ENCODE results near the gene ZNF799.
"Not testable (repeated sequence)": the region's sequence is repeated elsewhere in the genome, so short reads cannot be mapped to it uniquely, and the experiment has no call there.

Gene ZNF799

GRCh38 chr19:12364391-12365235 is 36.5 kb downstream of the ZNF799 start:
- peak; percentile 10 for DNase-seq (ENCODE audit: low spot score)
- no peak for FAIRE-seq

- not testable (repeated sequence) for DNase-seq (ENCODE audit: low spot score); FAIRE-seq
These were observed 38.8 kb downstream of the ZNF799 start for GRCh38 chr19:12362236-12362635.

- no peak for DNase-seq (ENCODE audit: low spot score)
- no peak for FAIRE-seq
These were observed 47.7 kb downstream of the ZNF799 start for GRCh38 chr19:12353375-12353774.

- no peak for DNase-seq (ENCODE audit: low spot score)
- no peak for FAIRE-seq
These were observed 50.2 kb downstream of the ZNF799 start for GRCh38 chr19:12350890-12351197.

- no peak for FAIRE-seq
- DNase-seq (ENCODE audit: low spot score): no peak
These were observed 50.7 kb downstream of the ZNF799 start for GRCh38 chr19:12350185-12350889.

GRCh38 chr19:12346896-12347295 is 54.2 kb downstream of the ZNF799 start:
- DNase-seq (ENCODE audit: low spot score): no peak
- no peak for FAIRE-seq

GRCh38 chr19:12345197-12345596 is 55.9 kb downstream of the ZNF799 start:
- DNase-seq (ENCODE audit: low spot score) (no peak), FAIRE-seq (no peak)
